ENCODE results near the gene SLC28A2. TPM values are rescaled to one million over a fixed set of nuclear protein-coding genes. Genes with fewer than 3 reads are reported as not detected.

Gene SLC28A2
- total and polyA plus RNA-seq, 2 of the 13 experiments (the other 11 are each of a cell fraction or from before 2014, with no cell fraction given), result 0.01 to 0.11 TPM

DNA sequence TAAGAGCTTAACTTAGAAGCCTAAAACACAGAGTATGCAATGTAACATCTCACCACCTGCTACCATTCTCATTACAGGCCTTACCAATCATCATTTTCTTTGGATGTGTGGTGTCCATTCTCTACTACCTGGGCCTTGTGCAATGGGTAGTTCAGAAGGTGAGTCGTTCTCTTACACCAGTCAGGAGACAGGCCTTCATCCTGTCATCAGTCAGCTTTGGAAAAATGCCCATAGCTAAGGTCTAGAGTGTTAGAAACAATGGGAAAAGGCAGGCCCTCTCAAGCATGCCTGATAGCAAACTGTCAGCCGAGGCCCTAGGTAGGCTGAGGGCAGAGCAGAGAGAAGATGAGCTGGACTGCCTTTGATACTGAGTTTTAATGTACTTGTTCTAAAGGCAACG, 13.5 kb downstream of the SLC28A2 start (continued):
- TF ChIP-seq, protein P1, sequence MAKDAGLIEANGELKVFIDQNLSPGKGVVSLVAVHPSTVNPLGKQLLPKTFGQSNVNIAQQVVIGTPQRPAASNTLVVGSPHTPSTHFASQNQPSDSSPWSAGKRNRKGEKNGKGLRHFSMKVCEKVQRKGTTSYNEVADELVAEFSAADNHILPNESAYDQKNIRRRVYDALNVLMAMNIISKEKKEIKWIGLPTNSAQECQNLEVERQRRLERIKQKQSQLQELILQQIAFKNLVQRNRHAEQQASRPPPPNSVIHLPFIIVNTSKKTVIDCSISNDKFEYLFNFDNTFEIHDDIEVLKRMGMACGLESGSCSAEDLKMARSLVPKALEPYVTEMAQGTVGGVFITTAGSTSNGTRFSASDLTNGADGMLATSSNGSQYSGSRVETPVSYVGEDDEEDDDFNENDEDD (CRISPR knock-in tag; IDR thresholded peaks at IDR 0.05; ENCODE audit: borderline replicate concordance), result no peak
- TF ChIP-seq NCOR1 (IDR thresholded peaks at IDR 0.05; ENCODE audit: borderline replicate concordance, low read length) (no peak), GATAD1 (CRISPR knock-in tag; IDR thresholded peaks at IDR 0.05) (no peak)
- TF ChIP-seq, protein P2, sequence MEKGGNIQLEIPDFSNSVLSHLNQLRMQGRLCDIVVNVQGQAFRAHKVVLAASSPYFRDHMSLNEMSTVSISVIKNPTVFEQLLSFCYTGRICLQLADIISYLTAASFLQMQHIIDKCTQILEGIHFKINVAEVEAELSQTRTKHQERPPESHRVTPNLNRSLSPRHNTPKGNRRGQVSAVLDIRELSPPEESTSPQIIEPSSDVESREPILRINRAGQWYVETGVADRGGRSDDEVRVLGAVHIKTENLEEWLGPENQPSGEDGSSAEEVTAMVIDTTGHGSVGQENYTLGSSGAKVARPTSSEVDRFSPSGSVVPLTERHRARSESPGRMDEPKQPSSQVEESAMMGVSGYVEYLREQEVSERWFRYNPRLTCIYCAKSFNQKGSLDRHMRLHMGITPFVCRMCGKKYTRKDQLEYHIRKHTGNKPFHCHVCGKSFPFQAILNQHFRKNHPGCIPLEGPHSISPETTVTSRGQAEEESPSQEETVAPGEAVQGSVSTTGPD (CRISPR knock-in tag; IDR thresholded peaks at IDR 0.05), result no peak
- TF ChIP-seq, protein P3, sequence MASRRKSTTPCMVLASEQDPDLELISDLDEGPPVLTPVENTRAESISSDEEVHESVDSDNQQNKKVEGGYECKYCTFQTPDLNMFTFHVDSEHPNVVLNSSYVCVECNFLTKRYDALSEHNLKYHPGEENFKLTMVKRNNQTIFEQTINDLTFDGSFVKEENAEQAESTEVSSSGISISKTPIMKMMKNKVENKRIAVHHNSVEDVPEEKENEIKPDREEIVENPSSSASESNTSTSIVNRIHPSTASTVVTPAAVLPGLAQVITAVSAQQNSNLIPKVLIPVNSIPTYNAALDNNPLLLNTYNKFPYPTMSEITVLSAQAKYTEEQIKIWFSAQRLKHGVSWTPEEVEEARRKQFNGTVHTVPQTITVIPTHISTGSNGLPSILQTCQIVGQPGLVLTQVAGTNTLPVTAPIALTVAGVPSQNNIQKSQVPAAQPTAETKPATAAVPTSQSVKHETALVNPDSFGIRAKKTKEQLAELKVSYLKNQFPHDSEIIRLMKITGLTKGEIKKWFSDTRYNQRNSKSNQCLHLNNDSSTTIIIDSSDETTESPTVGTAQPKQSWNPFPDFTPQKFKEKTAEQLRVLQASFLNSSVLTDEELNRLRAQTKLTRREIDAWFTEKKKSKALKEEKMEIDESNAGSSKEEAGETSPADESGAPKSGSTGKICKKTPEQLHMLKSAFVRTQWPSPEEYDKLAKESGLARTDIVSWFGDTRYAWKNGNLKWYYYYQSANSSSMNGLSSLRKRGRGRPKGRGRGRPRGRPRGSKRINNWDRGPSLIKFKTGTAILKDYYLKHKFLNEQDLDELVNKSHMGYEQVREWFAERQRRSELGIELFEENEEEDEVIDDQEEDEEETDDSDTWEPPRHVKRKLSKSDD (CRISPR knock-in tag; IDR thresholded peaks at IDR 0.05; ENCODE audit: low read depth), result no peak
- TF ChIP-seq, protein P4, sequence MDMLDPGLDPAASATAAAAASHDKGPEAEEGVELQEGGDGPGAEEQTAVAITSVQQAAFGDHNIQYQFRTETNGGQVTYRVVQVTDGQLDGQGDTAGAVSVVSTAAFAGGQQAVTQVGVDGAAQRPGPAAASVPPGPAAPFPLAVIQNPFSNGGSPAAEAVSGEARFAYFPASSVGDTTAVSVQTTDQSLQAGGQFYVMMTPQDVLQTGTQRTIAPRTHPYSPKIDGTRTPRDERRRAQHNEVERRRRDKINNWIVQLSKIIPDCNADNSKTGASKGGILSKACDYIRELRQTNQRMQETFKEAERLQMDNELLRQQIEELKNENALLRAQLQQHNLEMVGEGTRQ (IDR thresholded peaks at IDR 0.05; ENCODE audit: low read depth, low read length), result no peak
- TF ChIP-seq, protein P4 (CRISPR knock-in tag; IDR thresholded peaks at IDR 0.05; ENCODE audit: borderline replicate concordance), result no peak
